HG02571 (cell line): ENCODE measurements around the gene SLC39A11.
"Not testable (repeated sequence)": the region's sequence is repeated elsewhere in the genome, so short reads cannot be mapped to it uniquely, and the experiment has no call there.

Experiments used
- ATAC-seq: cut with Tn5 transposase; IDR thresholded peaks from one replicate; pipeline ENCODE4 v1.9.1; 2021; ENCODE audit warnings: mild to moderate bottlenecking, moderate library complexity; ENCODE audit not compliant: unreplicated experiment

Gene SLC39A11

GRCh38 chr17:73092523-73093135 lies at the start of gene SLC39A11:
Gene SLC39A11 (minus strand): TSS chr17:73092688. CDS start chr17:73088764, 3,924 bp downstream.
- peak; percentile 98 for ATAC-seq

GRCh38 chr17:73141411-73141810 lies 48.9 kb upstream of the SLC39A11 start:
- no peak for ATAC-seq

- no peak for ATAC-seq
Measured at GRCh38 chr17:73140566-73140965, 48.1 kb upstream of the SLC39A11 start.

GRCh38 chr17:73139296-73139695 lies 46.8 kb upstream of the SLC39A11 start:
- no peak for ATAC-seq

- ATAC-seq, result no peak
Measured at GRCh38 chr17:73138541-73139138, 46.2 kb upstream of the SLC39A11 start.

GRCh38 chr17:73137376-73137775 lies 44.9 kb upstream of the SLC39A11 start:
- ATAC-seq, result no peak

- no peak for ATAC-seq
Measured at GRCh38 chr17:73135766-73136165, 43.3 kb upstream of the SLC39A11 start.

- ATAC-seq, result no peak
Measured at GRCh38 chr17:73133911-73134649, 41.6 kb upstream of the SLC39A11 start.

- ATAC-seq, result no peak
Measured at GRCh38 chr17:73132085-73132492, 39.6 kb upstream of the SLC39A11 start.

- not testable (repeated sequence) for ATAC-seq
Measured at GRCh38 chr17:73131439-73131838, 39.0 kb upstream of the SLC39A11 start.

GRCh38 chr17:73130977-73131376 lies 38.5 kb upstream of the SLC39A11 start:
- no peak for ATAC-seq

- ATAC-seq, result no peak
Measured at GRCh38 chr17:73128496-73128895, 36.0 kb upstream of the SLC39A11 start.

GRCh38 chr17:73126716-73127473 lies 34.4 kb upstream of the SLC39A11 start:
- ATAC-seq, result no peak

- no peak for ATAC-seq
Measured at GRCh38 chr17:73123606-73124320, 31.3 kb upstream of the SLC39A11 start.

- no peak for ATAC-seq
Measured at GRCh38 chr17:73122953-73123605, 30.6 kb upstream of the SLC39A11 start.

- no peak for ATAC-seq
Measured at GRCh38 chr17:73121506-73121905, 29.0 kb upstream of the SLC39A11 start.

GRCh38 chr17:73119631-73120030 lies 27.1 kb upstream of the SLC39A11 start:
- no peak for ATAC-seq

- ATAC-seq, result no peak
Measured at GRCh38 chr17:73118951-73119391, 26.5 kb upstream of the SLC39A11 start.

GRCh38 chr17:73118139-73118538 lies 25.7 kb upstream of the SLC39A11 start:
- ATAC-seq, result no peak

GRCh38 chr17:73112246-73112645 lies 19.8 kb upstream of the SLC39A11 start:
- no peak for ATAC-seq
